ENCODE data around the gene CEBPE.

CEBPE gene

DNA sequence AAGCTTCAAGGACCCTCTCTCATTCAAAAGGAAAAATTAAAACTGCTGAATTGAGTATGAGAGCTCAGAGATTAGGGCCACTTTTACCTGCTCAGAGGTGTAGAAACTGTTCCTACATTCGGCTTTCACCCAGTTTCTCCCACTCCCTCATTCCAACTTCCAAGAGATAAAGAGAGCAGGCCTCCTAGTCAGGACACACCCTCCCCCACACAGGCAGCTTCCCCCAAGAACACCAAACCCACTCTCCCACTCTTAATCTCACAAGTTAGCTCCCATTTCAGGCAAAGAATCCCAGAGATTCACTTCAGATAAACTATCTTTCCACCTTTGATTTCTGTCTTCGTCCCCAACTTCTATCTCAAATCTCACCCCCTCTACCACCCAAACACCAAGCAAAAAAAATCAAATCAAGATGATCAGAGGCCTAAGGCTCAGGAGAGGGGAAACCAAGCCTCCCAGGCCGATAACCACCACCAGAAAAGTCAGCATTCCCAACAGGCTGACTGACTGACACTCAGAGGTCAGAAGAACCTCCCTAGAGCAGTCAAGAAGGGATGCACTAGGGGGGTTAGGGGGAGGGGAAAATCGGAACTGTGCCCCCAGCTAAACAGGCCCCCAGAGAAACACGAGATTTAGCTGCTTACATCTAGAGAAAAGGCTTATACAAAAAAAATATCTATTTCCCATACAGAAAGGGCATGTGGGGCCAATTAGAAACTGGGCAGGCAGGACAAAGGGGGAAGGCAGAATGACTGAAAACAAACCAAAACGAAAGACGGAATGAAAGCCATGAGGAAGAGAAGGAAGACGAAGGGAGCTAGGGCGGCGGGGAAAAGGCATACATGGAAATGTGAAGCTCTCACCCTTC is 48.6 kb downstream of the CEBPE start:
- no peak for ATAC-seq
- TF ChIP-seq, protein P1, sequence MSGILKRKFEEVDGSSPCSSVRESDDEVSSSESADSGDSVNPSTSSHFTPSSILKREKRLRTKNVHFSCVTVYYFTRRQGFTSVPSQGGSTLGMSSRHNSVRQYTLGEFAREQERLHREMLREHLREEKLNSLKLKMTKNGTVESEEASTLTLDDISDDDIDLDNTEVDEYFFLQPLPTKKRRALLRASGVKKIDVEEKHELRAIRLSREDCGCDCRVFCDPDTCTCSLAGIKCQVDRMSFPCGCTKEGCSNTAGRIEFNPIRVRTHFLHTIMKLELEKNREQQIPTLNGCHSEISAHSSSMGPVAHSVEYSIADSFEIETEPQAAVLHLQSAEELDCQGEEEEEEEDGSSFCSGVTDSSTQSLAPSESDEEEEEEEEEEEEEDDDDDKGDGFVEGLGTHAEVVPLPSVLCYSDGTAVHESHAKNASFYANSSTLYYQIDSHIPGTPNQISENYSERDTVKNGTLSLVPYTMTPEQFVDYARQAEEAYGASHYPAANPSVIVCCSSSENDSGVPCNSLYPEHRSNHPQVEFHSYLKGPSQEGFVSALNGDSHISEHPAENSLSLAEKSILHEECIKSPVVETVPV (CRISPR knock-in tag; IDR thresholded peaks at IDR 0.05) = no peak
- TF ChIP-seq, protein P2, sequence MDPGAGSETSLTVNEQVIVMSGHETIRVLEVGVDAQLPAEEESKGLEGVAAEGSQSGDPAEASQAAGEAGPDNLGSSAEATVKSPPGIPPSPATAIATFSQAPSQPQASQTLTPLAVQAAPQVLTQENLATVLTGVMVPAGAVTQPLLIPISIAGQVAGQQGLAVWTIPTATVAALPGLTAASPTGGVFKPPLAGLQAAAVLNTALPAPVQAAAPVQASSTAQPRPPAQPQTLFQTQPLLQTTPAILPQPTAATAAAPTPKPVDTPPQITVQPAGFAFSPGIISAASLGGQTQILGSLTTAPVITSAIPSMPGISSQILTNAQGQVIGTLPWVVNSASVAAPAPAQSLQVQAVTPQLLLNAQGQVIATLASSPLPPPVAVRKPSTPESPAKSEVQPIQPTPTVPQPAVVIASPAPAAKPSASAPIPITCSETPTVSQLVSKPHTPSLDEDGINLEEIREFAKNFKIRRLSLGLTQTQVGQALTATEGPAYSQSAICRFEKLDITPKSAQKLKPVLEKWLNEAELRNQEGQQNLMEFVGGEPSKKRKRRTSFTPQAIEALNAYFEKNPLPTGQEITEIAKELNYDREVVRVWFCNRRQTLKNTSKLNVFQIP (CRISPR knock-in tag; IDR thresholded peaks at IDR 0.05; ENCODE audit: borderline replicate concordance, low read depth) = no peak
- TF ChIP-seq CSDC2 (CRISPR knock-in tag; IDR thresholded peaks at IDR 0.05) = no peak
- TF ChIP-seq SNAI2 (CRISPR knock-in tag; IDR thresholded peaks at IDR 0.05) = no peak
- TF ChIP-seq, protein P3, sequence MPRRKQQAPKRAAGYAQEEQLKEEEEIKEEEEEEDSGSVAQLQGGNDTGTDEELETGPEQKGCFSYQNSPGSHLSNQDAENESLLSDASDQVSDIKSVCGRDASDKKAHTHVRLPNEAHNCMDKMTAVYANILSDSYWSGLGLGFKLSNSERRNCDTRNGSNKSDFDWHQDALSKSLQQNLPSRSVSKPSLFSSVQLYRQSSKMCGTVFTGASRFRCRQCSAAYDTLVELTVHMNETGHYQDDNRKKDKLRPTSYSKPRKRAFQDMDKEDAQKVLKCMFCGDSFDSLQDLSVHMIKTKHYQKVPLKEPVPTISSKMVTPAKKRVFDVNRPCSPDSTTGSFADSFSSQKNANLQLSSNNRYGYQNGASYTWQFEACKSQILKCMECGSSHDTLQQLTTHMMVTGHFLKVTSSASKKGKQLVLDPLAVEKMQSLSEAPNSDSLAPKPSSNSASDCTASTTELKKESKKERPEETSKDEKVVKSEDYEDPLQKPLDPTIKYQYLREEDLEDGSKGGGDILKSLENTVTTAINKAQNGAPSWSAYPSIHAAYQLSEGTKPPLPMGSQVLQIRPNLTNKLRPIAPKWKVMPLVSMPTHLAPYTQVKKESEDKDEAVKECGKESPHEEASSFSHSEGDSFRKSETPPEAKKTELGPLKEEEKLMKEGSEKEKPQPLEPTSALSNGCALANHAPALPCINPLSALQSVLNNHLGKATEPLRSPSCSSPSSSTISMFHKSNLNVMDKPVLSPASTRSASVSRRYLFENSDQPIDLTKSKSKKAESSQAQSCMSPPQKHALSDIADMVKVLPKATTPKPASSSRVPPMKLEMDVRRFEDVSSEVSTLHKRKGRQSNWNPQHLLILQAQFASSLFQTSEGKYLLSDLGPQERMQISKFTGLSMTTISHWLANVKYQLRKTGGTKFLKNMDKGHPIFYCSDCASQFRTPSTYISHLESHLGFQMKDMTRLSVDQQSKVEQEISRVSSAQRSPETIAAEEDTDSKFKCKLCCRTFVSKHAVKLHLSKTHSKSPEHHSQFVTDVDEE (CRISPR knock-in tag; IDR thresholded peaks at IDR 0.05) = no peak

DNA sequence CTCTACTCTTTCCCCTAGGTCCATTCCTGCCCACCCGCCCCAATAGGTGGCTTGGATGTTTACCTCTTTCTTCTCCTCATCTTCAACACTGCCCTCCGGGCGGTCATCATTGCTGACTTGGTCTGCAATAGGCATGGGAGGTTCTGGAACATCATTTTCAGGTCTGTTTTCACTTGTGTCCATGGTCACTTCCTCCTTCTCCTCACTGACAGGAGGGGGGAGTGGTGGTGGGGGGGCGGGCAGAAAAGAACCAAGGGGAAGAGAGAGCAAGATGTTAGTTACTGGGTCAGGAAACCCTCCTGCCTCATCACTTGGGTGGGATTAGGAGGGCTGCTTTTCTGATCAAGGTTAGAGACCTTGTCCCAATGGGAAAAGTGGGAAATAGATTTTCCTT is 49.6 kb downstream of the CEBPE start:
- TF ChIP-seq, protein P2 (CRISPR knock-in tag; IDR thresholded peaks at IDR 0.05; ENCODE audit: borderline replicate concordance, low read depth) = no peak
- TF ChIP-seq CSDC2 (CRISPR knock-in tag; IDR thresholded peaks at IDR 0.05) = no peak
- TF ChIP-seq GLIS3 (CRISPR knock-in tag; IDR thresholded peaks at IDR 0.05) = no peak
- TF ChIP-seq, protein P4, sequence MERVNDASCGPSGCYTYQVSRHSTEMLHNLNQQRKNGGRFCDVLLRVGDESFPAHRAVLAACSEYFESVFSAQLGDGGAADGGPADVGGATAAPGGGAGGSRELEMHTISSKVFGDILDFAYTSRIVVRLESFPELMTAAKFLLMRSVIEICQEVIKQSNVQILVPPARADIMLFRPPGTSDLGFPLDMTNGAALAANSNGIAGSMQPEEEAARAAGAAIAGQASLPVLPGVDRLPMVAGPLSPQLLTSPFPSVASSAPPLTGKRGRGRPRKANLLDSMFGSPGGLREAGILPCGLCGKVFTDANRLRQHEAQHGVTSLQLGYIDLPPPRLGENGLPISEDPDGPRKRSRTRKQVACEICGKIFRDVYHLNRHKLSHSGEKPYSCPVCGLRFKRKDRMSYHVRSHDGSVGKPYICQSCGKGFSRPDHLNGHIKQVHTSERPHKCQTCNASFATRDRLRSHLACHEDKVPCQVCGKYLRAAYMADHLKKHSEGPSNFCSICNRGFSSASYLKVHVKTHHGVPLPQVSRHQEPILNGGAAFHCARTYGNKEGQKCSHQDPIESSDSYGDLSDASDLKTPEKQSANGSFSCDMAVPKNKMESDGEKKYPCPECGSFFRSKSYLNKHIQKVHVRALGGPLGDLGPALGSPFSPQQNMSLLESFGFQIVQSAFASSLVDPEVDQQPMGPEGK (CRISPR knock-in tag; IDR thresholded peaks at IDR 0.05; ENCODE audit: borderline replicate concordance) = no peak
- no peak for TF ChIP-seq ZC3H10 (CRISPR knock-in tag; IDR thresholded peaks at IDR 0.05)
- no peak for TF ChIP-seq BACH2 (CRISPR knock-in tag; IDR thresholded peaks at IDR 0.05; ENCODE audit: borderline replicate concordance)
- TF ChIP-seq, protein P1 (CRISPR knock-in tag; IDR thresholded peaks at IDR 0.05) = no peak
- no peak for TF ChIP-seq ESRRG (CRISPR knock-in tag; IDR thresholded peaks at IDR 0.05)
- TF ChIP-seq SNAI2 (CRISPR knock-in tag; IDR thresholded peaks at IDR 0.05) = no peak
- TF ChIP-seq PPARA (CRISPR knock-in tag; IDR thresholded peaks at IDR 0.05; ENCODE audit: borderline replicate concordance) = no peak
- no peak for TF ChIP-seq RARB (CRISPR knock-in tag; IDR thresholded peaks at IDR 0.05)
- no peak for TF ChIP-seq ZFP30 (CRISPR knock-in tag; IDR thresholded peaks at IDR 0.05)
- TF ChIP-seq OSR1 (CRISPR knock-in tag; IDR thresholded peaks at IDR 0.05) = no peak
- no peak for ATAC-seq

DNA sequence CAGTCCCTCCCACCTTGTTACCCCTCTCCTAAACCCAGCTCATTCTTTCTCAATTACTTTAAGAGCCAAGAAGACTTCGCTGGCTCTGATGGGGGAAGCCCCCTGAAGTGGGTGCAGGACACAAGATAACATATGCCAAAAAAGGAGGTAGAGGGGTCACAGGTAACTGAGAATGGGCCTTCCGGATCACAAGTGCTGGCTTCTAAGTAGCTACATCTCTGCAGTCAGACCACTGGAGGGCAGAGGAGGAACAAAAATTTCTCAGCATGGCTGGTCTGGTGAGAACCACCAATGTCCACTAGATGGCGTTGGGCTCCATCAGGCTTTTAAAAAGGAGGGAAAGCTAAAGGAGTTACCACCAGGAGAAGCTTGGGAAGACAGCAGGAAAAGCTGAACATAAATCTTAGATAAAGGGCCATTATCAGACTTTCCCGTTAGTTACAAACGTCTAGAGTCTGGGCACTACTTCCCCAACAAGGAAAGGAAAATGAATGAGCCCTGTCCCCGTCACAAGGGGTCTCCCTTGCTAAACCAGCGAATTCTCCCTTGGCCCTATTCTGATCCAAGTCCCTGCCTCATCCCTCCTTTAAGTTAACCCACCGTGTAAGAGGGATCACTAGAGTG is 50.2 kb downstream of the CEBPE start:
- no peak for TF ChIP-seq OSR1 (CRISPR knock-in tag; IDR thresholded peaks at IDR 0.05)
- TF ChIP-seq, protein P4 (CRISPR knock-in tag; IDR thresholded peaks at IDR 0.05; ENCODE audit: borderline replicate concordance) = no peak
- no peak for TF ChIP-seq ZNF565 (CRISPR knock-in tag; conservative IDR thresholded peaks at IDR 0.05; ENCODE audit: low read depth)
- no peak for TF ChIP-seq ZFP3 (CRISPR knock-in tag; IDR thresholded peaks at IDR 0.05)
- TF ChIP-seq, protein P2 (CRISPR knock-in tag; IDR thresholded peaks at IDR 0.05; ENCODE audit: borderline replicate concordance, low read depth) = no peak
- TF ChIP-seq BACH2 (CRISPR knock-in tag; IDR thresholded peaks at IDR 0.05; ENCODE audit: borderline replicate concordance) = no peak
- TF ChIP-seq ZFP30 (CRISPR knock-in tag; IDR thresholded peaks at IDR 0.05) = no peak
- no peak for TF ChIP-seq ESRRG (CRISPR knock-in tag; IDR thresholded peaks at IDR 0.05)
- peak; percentile 82 for ATAC-seq
